Activated naive CD8-positive, alpha-beta T cell (primary cell): ENCODE measurements around the gene MAP3K13.

ENCODE experiments used
- H3K27ac Mint-ChIP-seq: one replicate; pipeline ENCODE4 v1.8.0; 2021; ENCODE audit warnings: mixed read lengths
- H3K27me3 Mint-ChIP-seq: one replicate; pipeline ENCODE4 v1.8.0; 2021; ENCODE audit warnings: mixed read lengths
- H3K36me3 Mint-ChIP-seq: one replicate; pipeline ENCODE4 v1.8.0; 2021; ENCODE audit warnings: mixed read lengths
- H3K4me1 Mint-ChIP-seq: one replicate; pipeline ENCODE4 v1.8.0; 2021; ENCODE audit warnings: low read depth, mixed read lengths
- H3K4me3 Mint-ChIP-seq: one replicate; pipeline ENCODE4 v1.8.0; 2021; ENCODE audit warnings: mild to moderate bottlenecking, mixed read lengths
- H3K9me3 Mint-ChIP-seq: one replicate; pipeline ENCODE4 v1.8.0; 2021; ENCODE audit warnings: low read depth, mixed read lengths

MAP3K13 gene

DNA sequence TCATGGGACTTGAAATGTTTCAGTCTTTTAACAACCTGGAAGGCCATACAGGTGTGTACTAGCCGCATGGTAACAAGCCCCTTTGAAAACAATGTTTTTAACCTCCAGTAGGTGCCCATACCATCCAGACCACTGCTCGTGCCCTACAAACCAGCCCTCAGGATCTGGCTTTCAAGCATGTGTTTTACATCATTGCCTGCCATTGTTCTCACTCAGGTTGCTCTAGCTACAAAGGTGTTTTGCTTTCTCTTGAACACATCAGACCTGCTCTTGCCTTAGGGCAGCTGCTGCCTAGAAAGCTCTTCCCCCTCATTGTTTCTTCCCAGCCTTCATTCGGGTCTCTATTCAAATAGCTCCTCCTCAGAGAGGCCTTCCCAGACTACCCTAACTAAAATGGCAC, 32.3 kb upstream of the MAP3K13 start:
- H3K4me1 Mint-ChIP-seq = peaks cover 3% of the 10 kb centered on the region
- peaks cover 3% of the 10 kb centered on the region for H3K27me3 Mint-ChIP-seq
- H3K27ac Mint-ChIP-seq = no peak overlapping the region
- no peak overlapping the region for H3K4me3 Mint-ChIP-seq
- peaks cover 6% of the 10 kb centered on the region for H3K36me3 Mint-ChIP-seq
- H3K9me3 Mint-ChIP-seq = no peaks in the 10 kb centered on the region

DNA sequence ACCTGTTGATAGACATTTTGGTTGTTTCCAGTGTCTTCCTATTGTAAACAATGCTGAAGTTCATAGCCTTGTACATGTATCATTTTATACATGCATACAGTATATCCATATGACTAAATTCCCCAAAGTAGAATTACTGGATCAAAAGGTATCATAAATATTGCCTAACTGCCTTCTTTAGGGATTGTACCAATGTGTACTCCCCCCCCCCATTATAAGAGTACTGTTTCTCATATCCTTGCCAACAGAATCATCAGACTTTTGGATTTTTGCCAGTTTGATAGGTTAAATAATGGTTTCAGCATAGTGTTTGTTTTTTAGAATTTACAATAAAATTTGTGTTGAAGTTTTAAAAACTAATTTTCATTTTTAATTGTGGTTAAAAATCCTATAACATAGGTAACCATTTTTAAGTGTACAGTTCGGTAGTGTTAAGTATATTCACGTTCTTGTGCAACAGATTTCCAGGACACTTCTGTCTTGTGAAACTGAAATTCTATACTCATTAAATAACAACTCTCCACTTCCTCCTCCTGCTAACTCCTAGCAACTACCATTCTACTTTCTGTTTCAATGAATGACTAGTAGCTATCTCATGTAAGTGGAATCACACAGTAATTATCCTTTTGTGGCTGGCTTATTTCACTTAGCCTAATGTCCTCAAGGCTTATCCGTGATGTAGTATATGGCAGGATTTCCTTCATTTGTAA, 30.8 kb upstream of the MAP3K13 start:
- H3K4me1 Mint-ChIP-seq = peaks cover 3% of the 10 kb centered on the region

DNA sequence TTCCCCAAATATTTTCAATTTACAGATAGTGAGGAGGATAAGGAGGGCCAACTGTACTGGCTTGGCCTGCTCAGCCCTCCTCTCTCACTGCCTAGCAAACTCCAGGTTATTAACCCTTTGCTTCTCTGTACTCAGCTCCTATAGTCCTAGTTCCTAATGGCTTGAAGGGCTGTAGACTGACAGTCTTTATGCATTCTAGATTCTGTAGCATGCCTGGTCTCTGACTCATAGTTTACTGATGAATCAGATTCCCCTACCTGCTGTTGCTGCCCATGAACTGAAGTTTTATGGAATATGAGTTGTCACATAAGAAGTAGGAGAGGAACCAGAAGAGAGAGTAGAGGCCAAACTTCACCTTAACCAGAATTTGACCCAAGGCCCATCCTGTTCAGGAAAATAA, 27.1 kb upstream of the MAP3K13 start:
- Mint-ChIP-seq H3K9me3 (no peaks in the 10 kb centered on the region), H3K36me3 (peaks cover 2% of the 10 kb centered on the region), H3K4me1 (peaks cover 3% of the 10 kb centered on the region), H3K4me3 (no peak overlapping the region), H3K27ac (no peak overlapping the region), H3K27me3 (no peaks in the 10 kb centered on the region)

More for the DNA sequence above, 30.8 kb upstream of the MAP3K13 start:
- no peaks in the 10 kb centered on the region for H3K9me3 Mint-ChIP-seq
- H3K36me3 Mint-ChIP-seq = peaks cover 2% of the 10 kb centered on the region
- no peak overlapping the region for H3K4me3 Mint-ChIP-seq
- H3K27ac Mint-ChIP-seq = no peak overlapping the region
- H3K27me3 Mint-ChIP-seq = no peaks in the 10 kb centered on the region

DNA sequence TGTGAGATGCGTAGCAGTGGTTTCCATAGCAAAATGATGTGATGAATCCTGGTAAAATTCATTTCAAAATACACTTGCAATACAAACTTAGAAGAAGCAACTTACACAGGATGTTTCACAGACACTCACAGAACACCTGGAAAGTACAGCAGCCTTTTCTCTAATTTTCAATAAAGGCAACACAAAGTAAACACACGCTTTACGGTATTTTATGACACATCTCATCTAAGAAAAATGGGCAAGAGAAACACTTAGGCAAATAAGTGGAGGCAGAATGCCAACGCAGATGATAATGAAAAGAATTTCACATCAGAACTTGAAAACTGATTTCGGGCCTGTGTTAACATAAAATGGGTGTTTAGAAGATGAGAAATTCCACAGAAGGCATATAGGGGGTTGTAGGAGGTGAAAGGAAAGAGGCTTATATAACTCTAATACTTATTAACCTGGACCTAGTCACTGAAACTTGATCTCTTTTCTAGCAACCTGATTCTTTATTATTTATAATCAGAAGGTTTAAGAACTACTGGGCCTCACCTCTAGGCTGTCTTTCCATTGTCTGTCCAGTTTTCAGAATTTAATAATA, 25.6 kb upstream of the MAP3K13 start:
- H3K4me3 Mint-ChIP-seq = no peak overlapping the region
- no peaks in the 10 kb centered on the region for H3K27me3 Mint-ChIP-seq
- no peaks in the 10 kb centered on the region for H3K9me3 Mint-ChIP-seq
- no peaks in the 10 kb centered on the region for H3K4me1 Mint-ChIP-seq
- peaks cover 2% of the 10 kb centered on the region for H3K36me3 Mint-ChIP-seq
- no peak overlapping the region for H3K27ac Mint-ChIP-seq

DNA sequence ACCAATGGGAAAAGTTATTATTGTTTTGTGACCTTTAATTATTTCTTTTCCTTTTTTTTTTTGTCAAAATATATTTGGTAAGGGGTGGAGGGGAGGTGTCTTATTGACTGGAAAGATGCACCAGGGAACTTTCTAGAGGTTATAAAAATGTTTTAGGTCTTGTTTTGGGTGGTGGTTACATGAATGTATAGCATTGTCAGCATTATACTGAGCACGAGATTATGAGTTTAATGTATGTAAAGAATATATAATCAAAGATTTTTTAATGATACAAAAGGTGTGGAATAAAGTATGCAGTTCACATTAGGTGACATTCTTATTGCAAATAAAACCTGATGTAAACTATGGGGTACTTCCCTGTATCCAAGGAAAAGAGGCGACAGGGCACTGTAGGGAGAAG, 23.0 kb upstream of the MAP3K13 start:
- Mint-ChIP-seq H3K27ac (no peak overlapping the region), H3K4me3 (no peak overlapping the region), H3K36me3 (no peaks in the 10 kb centered on the region), H3K9me3 (no peaks in the 10 kb centered on the region), H3K4me1 (no peaks in the 10 kb centered on the region), H3K27me3 (no peaks in the 10 kb centered on the region)

DNA sequence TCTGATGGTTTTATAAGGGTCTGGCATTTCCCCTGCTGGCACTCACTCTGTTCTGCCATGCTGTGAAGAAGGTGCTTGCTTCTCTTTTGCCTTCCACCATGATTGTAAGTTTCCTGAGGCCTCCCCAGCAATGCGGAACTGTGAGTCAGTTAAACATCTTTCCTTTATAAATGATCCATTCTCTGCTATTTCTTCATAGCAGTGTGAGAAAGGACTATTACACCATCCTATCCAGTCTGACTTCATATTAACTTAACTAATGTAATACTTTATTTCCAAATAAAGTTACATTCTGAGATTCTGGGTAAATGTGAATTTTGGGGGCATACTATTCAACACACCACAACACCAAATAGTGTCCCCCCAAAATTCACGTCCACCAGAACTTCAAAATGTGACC, 22.2 kb upstream of the MAP3K13 start:
- no peaks in the 10 kb centered on the region for H3K4me1 Mint-ChIP-seq
- H3K4me3 Mint-ChIP-seq = no peak overlapping the region
- H3K36me3 Mint-ChIP-seq = peaks cover 2% of the 10 kb centered on the region

DNA sequence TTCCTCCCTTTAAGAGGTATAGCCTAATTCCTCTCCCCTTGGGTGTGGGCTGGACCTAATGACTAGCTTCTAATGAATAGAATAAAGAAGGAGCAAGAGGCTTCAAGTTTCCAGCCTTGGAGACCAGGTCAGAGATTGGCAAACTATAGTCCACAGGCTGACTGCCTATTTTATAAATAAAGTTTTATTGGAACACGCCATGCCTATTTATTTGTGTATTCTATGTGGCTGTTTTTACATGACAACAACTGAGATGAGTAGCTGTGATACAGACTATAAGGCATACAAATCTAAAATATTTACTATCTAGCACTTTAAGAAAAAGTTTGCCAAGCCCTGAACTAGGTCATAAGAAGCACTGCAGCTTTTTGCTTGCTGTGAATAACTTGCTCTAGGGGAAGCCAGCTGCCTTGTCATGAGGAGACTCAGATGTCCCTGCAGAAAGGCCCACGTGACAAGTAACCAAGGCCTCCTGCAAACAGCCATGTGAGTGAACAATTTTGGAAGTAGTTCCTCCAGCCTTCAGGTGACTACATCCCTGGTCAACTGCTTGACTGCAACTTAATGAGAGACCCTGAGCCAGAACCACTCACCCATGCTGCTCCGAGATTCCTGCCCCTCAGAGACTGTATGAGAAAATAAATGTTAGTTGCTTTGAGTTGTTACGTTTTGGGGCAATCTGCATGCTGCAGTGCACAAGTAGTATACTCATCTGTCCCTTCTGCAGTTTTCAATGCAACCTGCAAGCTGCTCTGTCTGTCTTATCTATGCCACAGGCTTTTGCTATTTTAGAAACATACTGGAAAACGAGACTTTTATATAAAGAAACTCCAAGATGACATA, 21.1 kb upstream of the MAP3K13 start:
- no peaks in the 10 kb centered on the region for H3K27me3 Mint-ChIP-seq
- peaks cover 2% of the 10 kb centered on the region for H3K36me3 Mint-ChIP-seq
- H3K27ac Mint-ChIP-seq = no peak overlapping the region
- H3K9me3 Mint-ChIP-seq = no peaks in the 10 kb centered on the region
- no peaks in the 10 kb centered on the region for H3K4me1 Mint-ChIP-seq
- no peak overlapping the region for H3K4me3 Mint-ChIP-seq

More for the DNA sequence above, 22.2 kb upstream of the MAP3K13 start:
- H3K27me3 Mint-ChIP-seq = no peaks in the 10 kb centered on the region
- H3K27ac Mint-ChIP-seq = no peak overlapping the region
- H3K9me3 Mint-ChIP-seq = no peaks in the 10 kb centered on the region

DNA sequence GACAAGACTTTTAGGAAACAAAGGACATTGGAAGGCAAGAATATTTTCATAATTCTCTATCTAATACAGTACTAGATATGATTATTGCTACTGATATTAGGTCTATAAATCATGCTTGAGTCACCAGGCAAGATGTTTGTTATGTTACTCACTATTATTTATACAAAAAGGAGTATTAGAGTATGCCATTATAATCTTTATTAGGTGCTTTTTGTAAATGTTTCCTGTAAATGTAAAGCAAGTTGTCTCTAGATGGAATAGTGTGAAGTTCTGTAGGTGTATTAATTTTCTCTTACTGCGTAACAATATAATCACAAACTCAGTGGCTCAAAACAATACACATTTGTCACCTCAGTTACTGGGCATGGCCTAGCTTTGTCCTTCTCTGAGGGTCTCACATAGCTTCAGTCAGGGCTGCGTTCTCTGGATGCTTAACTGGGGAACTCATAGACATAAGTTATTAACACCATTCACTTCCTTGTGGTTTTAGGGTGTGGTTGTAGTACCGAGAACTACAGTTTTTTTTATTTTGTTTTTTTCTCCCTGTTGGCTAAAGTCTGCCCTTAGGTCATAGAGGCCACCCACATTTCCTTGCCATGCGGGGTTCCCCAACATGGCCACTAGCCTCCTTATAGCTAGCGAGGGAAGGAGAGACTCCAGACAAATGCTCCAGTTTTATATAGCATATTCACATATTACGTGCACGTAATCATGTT, 20.3 kb upstream of the MAP3K13 start:
- Mint-ChIP-seq H3K9me3 (no peaks in the 10 kb centered on the region), H3K27ac (no peak overlapping the region), H3K36me3 (peaks cover 2% of the 10 kb centered on the region), H3K4me1 (no peaks in the 10 kb centered on the region), H3K27me3 (no peaks in the 10 kb centered on the region), H3K4me3 (no peak overlapping the region)

DNA sequence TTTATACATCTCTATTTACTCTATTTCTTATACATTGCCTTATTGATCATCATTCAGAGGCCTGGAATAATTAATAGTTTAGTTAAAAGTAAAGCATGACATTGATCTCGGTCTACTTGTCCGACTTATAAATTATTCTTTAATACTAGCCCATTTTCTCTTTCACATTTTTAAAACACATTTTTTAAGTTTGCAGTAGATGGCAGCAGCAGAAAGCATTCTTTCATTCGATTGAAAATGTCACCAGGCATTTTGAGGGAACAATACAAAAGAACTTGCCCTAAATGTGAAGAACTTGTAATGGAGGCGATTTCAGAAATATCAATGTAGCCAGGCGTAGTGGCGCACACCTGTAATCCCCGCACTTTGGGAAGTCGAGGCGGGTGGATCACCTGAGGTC, 15.5 kb upstream of the MAP3K13 start:
- H3K27ac Mint-ChIP-seq = no peak overlapping the region
- H3K4me1 Mint-ChIP-seq = no peaks in the 10 kb centered on the region
- peaks cover 2% of the 10 kb centered on the region for H3K36me3 Mint-ChIP-seq
- H3K9me3 Mint-ChIP-seq = no peaks in the 10 kb centered on the region
- H3K27me3 Mint-ChIP-seq = peaks cover 12% of the 10 kb centered on the region
- no peak overlapping the region for H3K4me3 Mint-ChIP-seq

DNA sequence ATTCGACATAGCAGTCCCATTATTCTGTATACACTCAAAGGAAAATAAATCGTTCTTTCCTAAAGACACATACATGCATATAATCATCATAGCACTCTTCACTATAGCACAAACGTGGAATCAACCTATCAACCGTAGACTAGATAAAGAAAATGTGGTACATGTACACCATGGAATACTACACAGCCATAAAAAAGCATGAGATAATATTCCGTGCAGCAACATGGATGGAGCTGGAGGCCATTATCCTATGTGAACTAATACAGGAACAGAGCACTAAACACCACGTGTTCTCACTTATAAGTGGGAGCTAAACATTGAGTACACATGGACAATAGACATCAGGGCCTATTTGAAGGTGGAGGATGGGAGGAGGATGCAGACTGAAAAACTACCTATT, 12.1 kb upstream of the MAP3K13 start:
- no peaks in the 10 kb centered on the region for H3K36me3 Mint-ChIP-seq
- no peaks in the 10 kb centered on the region for H3K9me3 Mint-ChIP-seq
- no peaks in the 10 kb centered on the region for H3K4me1 Mint-ChIP-seq
- peaks cover 16% of the 10 kb centered on the region for H3K27me3 Mint-ChIP-seq
- H3K4me3 Mint-ChIP-seq = no peak overlapping the region
- H3K27ac Mint-ChIP-seq = no peak overlapping the region

DNA sequence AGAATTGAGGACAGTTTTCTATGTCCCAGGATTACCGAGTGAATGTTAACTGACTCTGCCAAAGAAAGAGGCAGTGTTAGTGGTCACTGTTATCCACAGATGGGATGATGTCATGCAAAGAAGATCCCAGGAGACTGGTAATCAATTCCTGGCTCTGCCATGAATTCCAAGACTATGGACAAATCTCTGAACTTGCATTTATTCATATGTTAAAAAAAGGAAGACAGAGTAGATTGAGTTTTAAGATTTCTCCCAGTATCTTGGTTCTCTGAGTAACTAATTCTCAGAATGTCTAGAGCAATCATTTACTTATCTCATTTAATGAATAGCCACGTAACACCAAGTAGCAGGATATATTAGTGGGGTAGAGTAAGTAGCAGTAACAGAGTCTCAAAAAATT, 11.5 kb upstream of the MAP3K13 start:
- H3K27me3 Mint-ChIP-seq = peaks cover 16% of the 10 kb centered on the region
- H3K4me3 Mint-ChIP-seq = no peak overlapping the region
- no peaks in the 10 kb centered on the region for H3K9me3 Mint-ChIP-seq
- H3K36me3 Mint-ChIP-seq = no peaks in the 10 kb centered on the region
- no peaks in the 10 kb centered on the region for H3K4me1 Mint-ChIP-seq
- no peak overlapping the region for H3K27ac Mint-ChIP-seq

DNA sequence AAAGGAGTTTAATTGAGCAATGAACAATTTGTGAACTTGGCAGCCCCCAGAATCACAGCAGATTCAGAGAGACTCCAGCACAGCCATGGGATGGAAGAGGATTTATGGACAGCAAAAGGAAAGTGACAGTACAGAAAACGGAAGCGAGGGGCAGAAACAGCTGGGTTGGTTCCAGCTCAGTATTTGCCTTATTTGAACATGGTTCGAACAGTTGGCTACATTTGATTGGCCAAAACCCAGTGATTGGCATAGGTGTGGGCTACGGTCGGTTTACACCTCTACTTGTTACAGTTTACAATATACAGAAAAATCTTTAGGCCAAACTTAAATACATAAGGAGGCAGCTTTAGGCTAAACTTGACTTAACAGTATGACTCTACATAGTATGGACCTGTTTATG, 9.7 kb upstream of the MAP3K13 start:
- no peaks in the 10 kb centered on the region for H3K9me3 Mint-ChIP-seq
- H3K4me3 Mint-ChIP-seq = no peak overlapping the region
- no peaks in the 10 kb centered on the region for H3K4me1 Mint-ChIP-seq
- peaks cover 18% of the 10 kb centered on the region for H3K27me3 Mint-ChIP-seq
- no peak overlapping the region for H3K27ac Mint-ChIP-seq
- H3K36me3 Mint-ChIP-seq = no peaks in the 10 kb centered on the region

DNA sequence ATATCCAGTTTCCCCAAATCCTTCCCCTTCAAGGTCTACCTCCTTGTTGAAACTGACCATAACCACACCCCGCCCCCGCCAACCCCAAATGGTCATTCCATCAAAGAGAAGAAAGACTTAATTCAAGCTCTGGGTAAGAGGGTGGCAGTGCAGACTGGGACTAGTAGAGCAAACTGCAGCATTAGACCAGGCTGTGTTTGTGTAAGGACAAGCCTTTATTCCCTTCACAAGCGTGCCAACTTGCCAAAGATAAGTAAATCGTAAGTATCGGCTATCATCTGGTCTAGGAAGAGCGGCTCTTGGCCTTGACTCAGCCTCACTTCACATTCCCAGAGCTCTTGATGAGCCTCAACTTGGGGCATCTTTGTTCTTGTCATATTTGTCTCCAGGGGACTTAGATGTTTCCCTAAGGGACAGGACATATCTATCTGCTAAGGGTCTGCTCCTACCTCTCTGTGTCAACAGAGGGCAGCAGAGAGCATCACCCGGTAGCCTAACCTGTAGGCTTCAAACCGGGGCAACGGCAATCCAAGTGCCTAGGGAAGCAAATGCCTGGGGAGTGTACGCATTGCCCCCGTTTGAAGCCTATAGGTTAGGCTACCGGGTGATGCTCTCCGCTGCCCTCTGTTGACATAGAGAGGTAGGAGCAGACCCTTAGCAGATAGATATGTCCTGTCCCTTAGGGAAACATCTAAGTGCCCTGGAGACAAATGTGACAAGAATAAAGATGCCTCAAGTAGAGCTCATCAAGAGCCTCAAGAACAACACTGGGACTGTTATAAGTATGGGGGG, 8.9 kb upstream of the MAP3K13 start:
- Mint-ChIP-seq H3K4me1 (no peaks in the 10 kb centered on the region), H3K27me3 (peaks cover 18% of the 10 kb centered on the region), H3K9me3 (no peaks in the 10 kb centered on the region), H3K27ac (no peak overlapping the region), H3K4me3 (no peak overlapping the region), H3K36me3 (no peaks in the 10 kb centered on the region)

DNA sequence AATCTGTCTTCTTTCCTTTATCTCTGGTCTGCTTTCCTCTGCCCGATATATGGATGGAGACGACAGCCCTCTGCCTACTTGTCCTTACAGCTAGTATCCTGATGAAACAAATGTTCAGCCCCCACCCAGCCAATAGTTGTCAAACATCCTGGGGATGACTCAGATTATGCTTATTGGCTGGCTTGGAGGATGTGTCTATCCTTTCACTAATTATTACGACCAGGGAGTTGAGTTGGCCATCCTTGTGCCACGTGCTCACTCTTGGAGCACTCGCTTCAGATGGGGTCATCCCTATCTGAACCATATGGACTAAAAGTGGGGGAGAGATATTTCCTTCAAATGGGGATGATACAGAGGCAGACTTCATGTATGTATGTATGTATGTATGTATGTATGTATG, 6.4 kb upstream of the MAP3K13 start:
- no peaks in the 10 kb centered on the region for H3K4me1 Mint-ChIP-seq
- H3K36me3 Mint-ChIP-seq = no peaks in the 10 kb centered on the region
- H3K4me3 Mint-ChIP-seq = no peak overlapping the region
- H3K9me3 Mint-ChIP-seq = no peaks in the 10 kb centered on the region
- H3K27ac Mint-ChIP-seq = no peak overlapping the region
- H3K27me3 Mint-ChIP-seq = peaks cover 12% of the 10 kb centered on the region
